Measurements from ENCODE around the gene MAT2B.

GRCh38 chr5:163564321-163564938, 59.0 kb downstream of the MAT2B start:
- TF ChIP-seq CTCF (IDR thresholded peaks at IDR 0.05; ENCODE audit: insufficient read depth, low read length, poor library complexity, severe bottlenecking) = peak; percentile 78
- TF ChIP-seq EZH2phosphoT487 (conservative IDR thresholded peaks at IDR 0.05; ENCODE audit: low read length) = no peak

Measured in SU-DHL-6 (cell line).